ENCODE results near the gene MRNIP. TPM values are rescaled to one million over a fixed set of nuclear protein-coding genes. Genes with fewer than 3 reads are reported as not detected.
"Not testable (repeated sequence)": the region's sequence is repeated elsewhere in the genome, so short reads cannot be mapped to it uniquely, and the experiment has no call there.

The MRNIP gene
- total RNA-seq, 1 experiment from 2014 or later, result 33.6 TPM

- peaks cover 18% of the 10 kb centered on the region; the same call in 1 of the 2 replicates for H3K36me3 ChIP-seq (ENCODE audit: insufficient read depth, low read length)
- not testable (repeated sequence) for H3K9me2 ChIP-seq (replicated peaks; ENCODE audit: insufficient read depth, low read length); H3K27ac ChIP-seq (ENCODE audit: low read length); H3K4me1 ChIP-seq (ENCODE audit: low read length); H2AFZ ChIP-seq (ENCODE audit: low read length); H4K20me1 ChIP-seq (ENCODE audit: insufficient read depth, low read depth, low read length); H3K4me2 ChIP-seq (ENCODE audit: low read depth, low read length, poor library complexity, severe bottlenecking); H3K9ac ChIP-seq (ENCODE audit: low read length); DNase-seq; H3K9me3 ChIP-seq (ENCODE audit: low read length); H3K79me2 ChIP-seq (ENCODE audit: low read length); H3K27me3 ChIP-seq (ENCODE audit: low read length); H3K4me3 ChIP-seq (ENCODE audit: low read length)
These were observed 23.7 kb downstream of the MRNIP start for GRCh38 chr5:179834871-179835270.

GRCh38 chr5:179834120-179834519 lies 24.5 kb downstream of the MRNIP start:
- Histone ChIP-seq H3K27ac (ENCODE audit: low read length) (no peak overlapping the region), H3K9me3 (ENCODE audit: low read length) (no peaks in the 10 kb centered on the region), H3K79me2 (ENCODE audit: low read length) (no peaks in the 10 kb centered on the region), H4K20me1 (ENCODE audit: insufficient read depth, low read depth, low read length) (no peaks in the 10 kb centered on the region), H3K9me2 (replicated peaks; ENCODE audit: insufficient read depth, low read length) (no peaks in the 10 kb centered on the region), H3K9ac (ENCODE audit: low read length) (no peak overlapping the region), H3K4me2 (ENCODE audit: low read depth, low read length, poor library complexity, severe bottlenecking) (no peak overlapping the region), H3K27me3 (ENCODE audit: low read length) (no peaks in the 10 kb centered on the region), H3K4me3 (ENCODE audit: low read length) (no peak overlapping the region), H3K36me3 (ENCODE audit: insufficient read depth, low read length) (peaks cover 24% of the 10 kb centered on the region; the same call in 1 of the 2 replicates), H2AFZ (ENCODE audit: low read length) (no peak overlapping the region), H3K4me1 (ENCODE audit: low read length) (no peaks in the 10 kb centered on the region)
- no peak for DNase-seq

GRCh38 chr5:179833709-179834070 lies 24.9 kb downstream of the MRNIP start:
- Histone ChIP-seq H3K27me3 (ENCODE audit: low read length) (no peaks in the 10 kb centered on the region), H3K4me2 (ENCODE audit: low read depth, low read length, poor library complexity, severe bottlenecking) (no peak overlapping the region), H4K20me1 (ENCODE audit: insufficient read depth, low read depth, low read length) (no peaks in the 10 kb centered on the region), H3K4me3 (ENCODE audit: low read length) (no peak overlapping the region), H2AFZ (ENCODE audit: low read length) (no peak overlapping the region), H3K9ac (ENCODE audit: low read length) (no peak overlapping the region), H3K9me2 (replicated peaks; ENCODE audit: insufficient read depth, low read length) (no peaks in the 10 kb centered on the region), H3K4me1 (ENCODE audit: low read length) (no peaks in the 10 kb centered on the region), H3K36me3 (ENCODE audit: insufficient read depth, low read length) (peaks cover 24% of the 10 kb centered on the region; the same call in 1 of the 2 replicates), H3K27ac (ENCODE audit: low read length) (no peak overlapping the region), H3K9me3 (ENCODE audit: low read length) (no peaks in the 10 kb centered on the region), H3K79me2 (ENCODE audit: low read length) (no peaks in the 10 kb centered on the region)
- no peak for DNase-seq

- no peaks in the 10 kb centered on the region for H3K9me3 ChIP-seq (ENCODE audit: low read length)
- DNase-seq, result no peak
- H3K27ac ChIP-seq (ENCODE audit: low read length), result no peak overlapping the region
- no peaks in the 10 kb centered on the region for H3K4me1 ChIP-seq (ENCODE audit: low read length)
- H3K4me2 ChIP-seq (ENCODE audit: low read depth, low read length, poor library complexity, severe bottlenecking), result no peak overlapping the region
- no peak overlapping the region for H2AFZ ChIP-seq (ENCODE audit: low read length)
- no peaks in the 10 kb centered on the region for H3K79me2 ChIP-seq (ENCODE audit: low read length)
- H3K27me3 ChIP-seq (ENCODE audit: low read length), result no peaks in the 10 kb centered on the region
- no peaks in the 10 kb centered on the region for H3K9me2 ChIP-seq (replicated peaks; ENCODE audit: insufficient read depth, low read length)
- no peak overlapping the region for H3K9ac ChIP-seq (ENCODE audit: low read length)
- no peaks in the 10 kb centered on the region for H4K20me1 ChIP-seq (ENCODE audit: insufficient read depth, low read depth, low read length)
- H3K36me3 ChIP-seq (ENCODE audit: insufficient read depth, low read length), result peaks cover 24% of the 10 kb centered on the region; the same call in 1 of the 2 replicates
- no peak overlapping the region for H3K4me3 ChIP-seq (ENCODE audit: low read length)
These were observed 25.4 kb downstream of the MRNIP start for GRCh38 chr5:179833056-179833708.

GRCh38 chr5:179832039-179832745 lies 26.4 kb downstream of the MRNIP start:
- Histone ChIP-seq H3K79me2 (ENCODE audit: low read length) (no peaks in the 10 kb centered on the region), H3K27me3 (ENCODE audit: low read length) (no peaks in the 10 kb centered on the region), H3K27ac (ENCODE audit: low read length) (no peak overlapping the region), H3K4me1 (ENCODE audit: low read length) (no peaks in the 10 kb centered on the region), H4K20me1 (ENCODE audit: insufficient read depth, low read depth, low read length) (no peaks in the 10 kb centered on the region), H3K4me3 (ENCODE audit: low read length) (no peak overlapping the region), H2AFZ (ENCODE audit: low read length) (no peak overlapping the region), H3K4me2 (ENCODE audit: low read depth, low read length, poor library complexity, severe bottlenecking) (no peak overlapping the region), H3K9me3 (ENCODE audit: low read length) (no peaks in the 10 kb centered on the region), H3K9ac (ENCODE audit: low read length) (no peak overlapping the region), H3K36me3 (ENCODE audit: insufficient read depth, low read length) (peaks cover 18% of the 10 kb centered on the region; the same call in 1 of the 2 replicates), H3K9me2 (replicated peaks; ENCODE audit: insufficient read depth, low read length) (no peaks in the 10 kb centered on the region)
- no peak for DNase-seq

DNA sequence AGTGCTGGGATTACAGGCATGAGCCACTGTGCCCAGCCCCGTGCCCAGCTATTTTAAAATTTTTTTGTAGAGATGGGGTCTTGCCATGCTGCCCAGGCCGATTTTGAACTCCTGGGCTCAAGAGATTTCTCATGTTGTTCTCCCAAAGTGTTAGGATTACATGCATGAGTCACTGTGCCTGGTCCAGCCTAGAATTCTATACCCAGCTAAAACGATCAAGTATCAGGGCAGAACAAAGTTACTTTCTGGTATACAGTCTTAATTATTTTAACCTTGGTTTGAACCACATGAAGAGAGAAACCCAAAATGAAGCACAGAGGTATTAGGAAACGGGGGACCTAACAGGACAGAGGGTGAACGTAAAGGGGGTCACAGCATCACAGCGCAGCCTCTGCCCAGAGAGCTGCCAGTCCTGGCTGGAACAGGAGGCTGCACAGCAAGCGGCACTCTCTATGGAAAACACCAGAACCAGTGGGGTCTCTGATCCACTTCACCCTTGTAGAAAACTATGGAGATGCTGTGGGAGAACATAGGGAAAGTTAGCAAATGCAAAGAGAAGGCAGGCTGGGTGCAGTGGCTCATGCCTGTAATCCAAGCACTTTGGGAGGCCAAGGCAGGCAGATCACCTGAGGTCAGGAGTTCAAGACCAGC lies 27.7 kb downstream of the MRNIP start:
- H3K27me3 ChIP-seq (ENCODE audit: low read length), result no peaks in the 10 kb centered on the region
- no peak overlapping the region for H3K9ac ChIP-seq (ENCODE audit: low read length)
- no peak for DNase-seq
- no peaks in the 10 kb centered on the region for H4K20me1 ChIP-seq (ENCODE audit: insufficient read depth, low read depth, low read length)
- no peaks in the 10 kb centered on the region for H3K4me1 ChIP-seq (ENCODE audit: low read length)
- peaks cover 13% of the 10 kb centered on the region; the same call in 1 of the 2 replicates for H3K36me3 ChIP-seq (ENCODE audit: insufficient read depth, low read length)
- no peaks in the 10 kb centered on the region for H3K9me2 ChIP-seq (replicated peaks; ENCODE audit: insufficient read depth, low read length)
- H2AFZ ChIP-seq (ENCODE audit: low read length), result no peak overlapping the region
- no peaks in the 10 kb centered on the region for H3K79me2 ChIP-seq (ENCODE audit: low read length)
- H3K9me3 ChIP-seq (ENCODE audit: low read length), result no peaks in the 10 kb centered on the region
- H3K4me2 ChIP-seq (ENCODE audit: low read depth, low read length, poor library complexity, severe bottlenecking), result no peak overlapping the region
- H3K27ac ChIP-seq (ENCODE audit: low read length), result no peak overlapping the region
- H3K4me3 ChIP-seq (ENCODE audit: low read length), result no peak overlapping the region

DNA sequence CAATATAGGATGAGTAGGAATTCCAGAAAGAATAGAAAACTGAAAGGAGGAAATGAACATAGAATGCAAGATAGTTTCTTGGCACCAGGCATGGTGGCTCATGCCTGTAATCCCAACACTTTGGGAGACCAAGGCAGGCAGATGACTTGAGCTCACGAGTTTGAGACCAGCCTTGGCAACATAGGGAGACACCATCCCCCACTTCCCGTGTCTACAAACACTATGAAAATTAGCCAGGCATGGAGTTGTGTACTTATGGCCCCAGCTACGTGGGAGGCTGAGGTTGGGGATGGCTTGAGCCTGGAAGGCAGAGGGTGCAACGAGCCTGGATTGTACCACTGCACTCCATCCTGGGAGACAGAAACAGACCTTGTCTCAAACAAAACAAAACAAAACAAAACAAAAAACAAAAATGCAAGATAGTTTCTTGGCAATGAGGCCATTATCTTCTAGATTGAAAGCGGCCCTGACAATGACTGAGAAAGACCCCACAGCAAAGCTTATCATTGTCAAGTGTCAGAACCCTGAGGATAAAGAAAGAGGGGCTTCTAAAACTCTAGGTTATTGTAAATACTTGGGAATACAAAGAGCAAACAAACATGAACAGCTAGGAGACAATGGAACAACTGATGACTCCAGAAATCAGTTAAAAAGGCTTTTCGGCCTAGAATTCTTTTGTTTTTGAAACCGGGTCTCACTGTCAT lies 28.7 kb downstream of the MRNIP start:
- H3K36me3 ChIP-seq (ENCODE audit: insufficient read depth, low read length), result peaks cover 16% of the 10 kb centered on the region; the same call in 1 of the 2 replicates

More for the DNA sequence above, 28.7 kb downstream of the MRNIP start:
- Histone ChIP-seq H3K9me2 (replicated peaks; ENCODE audit: insufficient read depth, low read length) (no peaks in the 10 kb centered on the region), H3K79me2 (ENCODE audit: low read length) (no peaks in the 10 kb centered on the region), H3K4me3 (ENCODE audit: low read length) (no peak overlapping the region), H3K4me2 (ENCODE audit: low read depth, low read length, poor library complexity, severe bottlenecking) (no peak overlapping the region), H3K9me3 (ENCODE audit: low read length) (no peaks in the 10 kb centered on the region), H4K20me1 (ENCODE audit: insufficient read depth, low read depth, low read length) (no peaks in the 10 kb centered on the region), H3K9ac (ENCODE audit: low read length) (no peak overlapping the region), H3K27me3 (ENCODE audit: low read length) (no peaks in the 10 kb centered on the region), H2AFZ (ENCODE audit: low read length) (no peak overlapping the region), H3K27ac (ENCODE audit: low read length) (no peak overlapping the region), H3K4me1 (ENCODE audit: low read length) (no peaks in the 10 kb centered on the region)
- no peak for DNase-seq
